IPS-NIHi7 (cell line): ENCODE results near the gene CHRDL2.
"Not testable (repeated sequence)": the region's sequence is repeated elsewhere in the genome, so short reads cannot be mapped to it uniquely, and the experiment has no call there.

Experiments
- DNase-seq: peaks from one replicate; pipeline ENCODE4 v3.0.0; 2012; ENCODE audit warnings: mixed read lengths; ENCODE audit errors: extremely low spot score

Gene CHRDL2

GRCh38 chr11:74731301-74732094, at the start of gene CHRDL2:
CHRDL2 (minus strand) TSS chr11:74731426; CDS start chr11:74730888, 538 bp downstream.
- DNase-seq: peak; percentile 58

GRCh38 chr11:74780248-74781005, 49.2 kb upstream of the CHRDL2 start:
- DNase-seq: no peak

GRCh38 chr11:74778581-74778980, 47.4 kb upstream of the CHRDL2 start:
- no peak for DNase-seq

GRCh38 chr11:74777877-74778276, 46.7 kb upstream of the CHRDL2 start:
- no peak for DNase-seq

GRCh38 chr11:74777038-74777437, 45.8 kb upstream of the CHRDL2 start:
- no peak for DNase-seq

GRCh38 chr11:74776546-74776945, 45.3 kb upstream of the CHRDL2 start:
- DNase-seq: no peak

GRCh38 chr11:74775762-74776161, 44.5 kb upstream of the CHRDL2 start:
- no peak for DNase-seq

GRCh38 chr11:74773476-74773875, 42.2 kb upstream of the CHRDL2 start:
- no peak for DNase-seq

GRCh38 chr11:74771139-74771538, 39.9 kb upstream of the CHRDL2 start:
- no peak for DNase-seq

GRCh38 chr11:74770456-74770855, 39.2 kb upstream of the CHRDL2 start:
- DNase-seq: no peak

- no peak for DNase-seq
Observed at GRCh38 chr11:74769055-74769707, 38.0 kb upstream of the CHRDL2 start.

GRCh38 chr11:74768172-74768651, 37.0 kb upstream of the CHRDL2 start:
- not testable (repeated sequence) for DNase-seq

- DNase-seq: no peak
Observed at GRCh38 chr11:74766905-74767304, 35.7 kb upstream of the CHRDL2 start.

GRCh38 chr11:74756571-74756970, 25.3 kb upstream of the CHRDL2 start:
- no peak for DNase-seq

GRCh38 chr11:74755395-74755995, 24.3 kb upstream of the CHRDL2 start:
- peak; percentile 48 for DNase-seq

GRCh38 chr11:74754507-74755252, 23.5 kb upstream of the CHRDL2 start:
- DNase-seq: no peak

GRCh38 chr11:74751303-74751702, 20.1 kb upstream of the CHRDL2 start:
- no peak for DNase-seq

- not testable (repeated sequence) for DNase-seq
Observed at GRCh38 chr11:74750598-74750997, 19.4 kb upstream of the CHRDL2 start.

- DNase-seq: no peak
Observed at GRCh38 chr11:74749965-74750296, 18.7 kb upstream of the CHRDL2 start.

- DNase-seq: peak; percentile 74
Observed at GRCh38 chr11:74749127-74749964, 18.1 kb upstream of the CHRDL2 start.
